ENCODE data around the gene AGBL2. TPM values are rescaled to one million over a fixed set of nuclear protein-coding genes. Genes with fewer than 3 reads are reported as not detected.

The AGBL2 gene
- total RNA-seq, 1 experiment from 2014 or later: 1.8 TPM

- Histone ChIP-seq H3K9me2 (replicated peaks; ENCODE audit: low read length) (no peaks in the 10 kb centered on the region), H3K27me3 (ENCODE audit: low read length) (no peaks in the 10 kb centered on the region), H3K9me3 (ENCODE audit: low read length) (no peaks in the 10 kb centered on the region), H3K27ac (ENCODE audit: low read length) (no peak overlapping the region), H3K36me3 (ENCODE audit: low read depth, low read length) (no peaks in the 10 kb centered on the region), H3K4me1 (ENCODE audit: insufficient read depth, low read length) (no peaks in the 10 kb centered on the region), H3K4me3 (ENCODE audit: low read length) (no peak overlapping the region), H3K9ac (ENCODE audit: low read length) (no peak overlapping the region), H4K20me1 (ENCODE audit: low read length) (no peaks in the 10 kb centered on the region), H3F3A (ENCODE audit: low read length, unreplicated experiment) (no peaks in the 10 kb centered on the region), H3K79me2 (ENCODE audit: low read length) (no peaks in the 10 kb centered on the region), H3K4me2 (ENCODE audit: low read length) (no peak overlapping the region), H2AFZ (ENCODE audit: low read length) (no peak overlapping the region)
- TF ChIP-seq EZH2phosphoT487 (IDR thresholded peaks at IDR 0.05; ENCODE audit: borderline replicate concordance, low read length) (no peak), EZH2 (IDR thresholded peaks at IDR 0.05; ENCODE audit: low read length, unreplicated experiment) (no peak)
- TF ChIP-seq, protein P1, sequence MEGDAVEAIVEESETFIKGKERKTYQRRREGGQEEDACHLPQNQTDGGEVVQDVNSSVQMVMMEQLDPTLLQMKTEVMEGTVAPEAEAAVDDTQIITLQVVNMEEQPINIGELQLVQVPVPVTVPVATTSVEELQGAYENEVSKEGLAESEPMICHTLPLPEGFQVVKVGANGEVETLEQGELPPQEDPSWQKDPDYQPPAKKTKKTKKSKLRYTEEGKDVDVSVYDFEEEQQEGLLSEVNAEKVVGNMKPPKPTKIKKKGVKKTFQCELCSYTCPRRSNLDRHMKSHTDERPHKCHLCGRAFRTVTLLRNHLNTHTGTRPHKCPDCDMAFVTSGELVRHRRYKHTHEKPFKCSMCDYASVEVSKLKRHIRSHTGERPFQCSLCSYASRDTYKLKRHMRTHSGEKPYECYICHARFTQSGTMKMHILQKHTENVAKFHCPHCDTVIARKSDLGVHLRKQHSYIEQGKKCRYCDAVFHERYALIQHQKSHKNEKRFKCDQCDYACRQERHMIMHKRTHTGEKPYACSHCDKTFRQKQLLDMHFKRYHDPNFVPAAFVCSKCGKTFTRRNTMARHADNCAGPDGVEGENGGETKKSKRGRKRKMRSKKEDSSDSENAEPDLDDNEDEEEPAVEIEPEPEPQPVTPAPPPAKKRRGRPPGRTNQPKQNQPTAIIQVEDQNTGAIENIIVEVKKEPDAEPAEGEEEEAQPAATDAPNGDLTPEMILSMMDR (conservative IDR thresholded peaks at IDR 0.05; ENCODE audit: low read depth, low read length): no peak
- no TSS peak for BruUV-seq (replicated peaks)
- no peak for ATAC-seq
- no peak for DNase-seq
- intact Hi-C loops (cut with micrococcal nuclease): no loop called here
- ChIA-PET POLR2A (ENCODE audit: unreplicated experiment) (no interaction called here), CTCF (no interaction called here)
Observed at GRCh38 chr11:47649276-47649675, 65.9 kb downstream of the AGBL2 start.

DNA sequence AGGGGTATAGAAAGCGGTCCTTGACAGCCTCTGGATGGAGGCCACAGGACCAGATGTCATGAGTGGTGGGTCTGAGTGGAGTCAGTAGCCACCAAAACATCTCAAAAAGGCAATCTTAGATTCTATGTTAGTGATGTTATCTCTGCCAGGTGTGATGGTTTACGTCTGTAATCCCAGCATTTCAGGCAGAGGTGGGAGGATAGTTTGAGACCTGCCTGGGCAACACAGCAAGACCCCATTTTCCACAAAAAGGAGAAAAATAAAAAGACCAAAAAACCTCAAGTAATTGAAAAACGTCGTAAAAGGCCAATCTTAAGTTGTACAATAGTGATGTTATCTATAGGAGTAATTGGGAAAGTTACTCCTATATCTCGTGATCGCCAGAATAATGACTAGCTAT, 69.2 kb downstream of the AGBL2 start:
- intact Hi-C loops (cut with micrococcal nuclease): no loop called here
- ATAC-seq: no peak
- H3K27me3 ChIP-seq (ENCODE audit: low read length): no peaks in the 10 kb centered on the region

DNA sequence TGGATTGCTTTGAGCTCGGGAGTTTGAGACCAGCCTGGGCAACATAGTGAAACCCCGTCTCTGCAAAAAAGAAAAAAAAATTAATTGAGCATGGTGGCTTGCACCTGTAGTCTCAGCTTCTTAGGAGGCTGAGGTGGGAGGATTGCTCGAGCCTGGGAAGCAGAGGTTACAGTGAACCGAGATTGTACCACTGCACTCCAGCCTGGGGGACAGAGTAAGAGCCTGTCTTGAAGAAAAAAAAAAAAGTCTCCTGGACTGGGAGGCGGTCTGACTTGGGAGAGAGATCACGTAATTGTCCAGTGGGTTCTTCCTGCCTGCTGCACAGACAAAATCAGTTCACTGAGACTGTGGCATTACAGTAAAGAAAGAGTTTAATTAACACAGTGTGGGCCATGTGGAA, 69.7 kb downstream of the AGBL2 start:
- DNase-seq: no peak
- POLR2A ChIA-PET (ENCODE audit: unreplicated experiment): no interaction called here
- H3K9ac ChIP-seq (ENCODE audit: low read length): no peak overlapping the region
- no peaks in the 10 kb centered on the region for H3K9me2 ChIP-seq (replicated peaks; ENCODE audit: low read length)
- no peaks in the 10 kb centered on the region for H3F3A ChIP-seq (ENCODE audit: low read length, unreplicated experiment)
- no peaks in the 10 kb centered on the region for H4K20me1 ChIP-seq (ENCODE audit: low read length)
- H3K79me2 ChIP-seq (ENCODE audit: low read length): peaks cover 18% of the 10 kb centered on the region
- H2AFZ ChIP-seq (ENCODE audit: low read length): no peak overlapping the region
- CTCF ChIA-PET: no interaction called here
- no peak overlapping the region for H3K4me2 ChIP-seq (ENCODE audit: low read length)
- H3K27ac ChIP-seq (ENCODE audit: low read length): no peak overlapping the region
- H3K4me3 ChIP-seq (ENCODE audit: low read length): no peak overlapping the region
- TF ChIP-seq, protein P1 (conservative IDR thresholded peaks at IDR 0.05; ENCODE audit: low read depth, low read length): no peak
- TF ChIP-seq EZH2 (IDR thresholded peaks at IDR 0.05; ENCODE audit: low read length, unreplicated experiment) (no peak), EZH2phosphoT487 (IDR thresholded peaks at IDR 0.05; ENCODE audit: borderline replicate concordance, low read length) (no peak)
- H3K9me3 ChIP-seq (ENCODE audit: low read length): no peaks in the 10 kb centered on the region
- intact Hi-C loops (cut with micrococcal nuclease): no loop called here
- ATAC-seq: no peak
- no peaks in the 10 kb centered on the region for H3K27me3 ChIP-seq (ENCODE audit: low read length)
- H3K4me1 ChIP-seq (ENCODE audit: insufficient read depth, low read length): peaks cover 14% of the 10 kb centered on the region; the same call in 1 of the 2 replicates
- BruUV-seq (replicated peaks): no TSS peak
- no peaks in the 10 kb centered on the region for H3K36me3 ChIP-seq (ENCODE audit: low read depth, low read length)

More for the DNA sequence above, 69.2 kb downstream of the AGBL2 start:
- no peaks in the 10 kb centered on the region for H3K9me2 ChIP-seq (replicated peaks; ENCODE audit: low read length)
- no peak overlapping the region for H2AFZ ChIP-seq (ENCODE audit: low read length)
- DNase-seq: no peak
- no peaks in the 10 kb centered on the region for H3K9me3 ChIP-seq (ENCODE audit: low read length)
- ChIA-PET POLR2A (ENCODE audit: unreplicated experiment) (no interaction called here), CTCF (no interaction called here)
- no peak overlapping the region for H3K4me2 ChIP-seq (ENCODE audit: low read length)
- H3F3A ChIP-seq (ENCODE audit: low read length, unreplicated experiment): no peaks in the 10 kb centered on the region
- TF ChIP-seq, protein P1 (conservative IDR thresholded peaks at IDR 0.05; ENCODE audit: low read depth, low read length): no peak
- no peak for TF ChIP-seq EZH2phosphoT487 (IDR thresholded peaks at IDR 0.05; ENCODE audit: borderline replicate concordance, low read length)
- TF ChIP-seq EZH2 (IDR thresholded peaks at IDR 0.05; ENCODE audit: low read length, unreplicated experiment): no peak
- H3K27ac ChIP-seq (ENCODE audit: low read length): no peak overlapping the region
- no peaks in the 10 kb centered on the region for H3K36me3 ChIP-seq (ENCODE audit: low read depth, low read length)
- H3K9ac ChIP-seq (ENCODE audit: low read length): no peak overlapping the region
- H3K4me3 ChIP-seq (ENCODE audit: low read length): no peak overlapping the region
- BruUV-seq (replicated peaks): no TSS peak
- H4K20me1 ChIP-seq (ENCODE audit: low read length): no peaks in the 10 kb centered on the region
- peaks cover 9% of the 10 kb centered on the region; the same call in 1 of the 2 replicates for H3K4me1 ChIP-seq (ENCODE audit: insufficient read depth, low read length)
- H3K79me2 ChIP-seq (ENCODE audit: low read length): peaks cover 12% of the 10 kb centered on the region
